Stimulated activated naive CD4-positive, alpha-beta T cell treated with Interleukin-2 at 50 U/mL for 16 hours (primary cell): ENCODE data around the gene SLC6A9.
A peak's percentile ranks its signal among the peaks of the same experiment; 100 is the strongest.

Source experiments
- DNase-seq: peaks from one replicate; lab custom pipeline; 2025; lab: John Stamatoyannopoulos, UW

Gene SLC6A9

DNA sequence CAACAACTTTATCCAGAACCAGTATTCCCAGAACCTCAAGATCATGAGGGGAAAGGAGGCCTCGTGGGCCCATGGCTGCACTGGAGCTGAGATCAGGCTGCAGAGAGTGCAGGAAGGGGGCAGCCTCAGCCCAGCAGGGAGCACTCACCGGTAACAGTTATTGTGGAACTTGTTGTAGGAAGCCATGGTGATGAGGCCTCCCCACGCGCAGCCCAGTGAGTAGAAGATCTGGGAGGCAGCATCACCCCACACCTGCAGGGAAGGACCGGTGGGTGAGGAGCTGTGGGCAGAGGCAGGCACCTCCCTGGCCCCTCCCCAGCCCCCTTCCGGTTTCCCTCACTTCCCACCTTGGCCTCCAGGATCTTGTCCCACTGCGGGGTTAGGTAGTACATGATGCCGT, 29.1 kb downstream of the SLC6A9 start:
- no peak for DNase-seq

DNA sequence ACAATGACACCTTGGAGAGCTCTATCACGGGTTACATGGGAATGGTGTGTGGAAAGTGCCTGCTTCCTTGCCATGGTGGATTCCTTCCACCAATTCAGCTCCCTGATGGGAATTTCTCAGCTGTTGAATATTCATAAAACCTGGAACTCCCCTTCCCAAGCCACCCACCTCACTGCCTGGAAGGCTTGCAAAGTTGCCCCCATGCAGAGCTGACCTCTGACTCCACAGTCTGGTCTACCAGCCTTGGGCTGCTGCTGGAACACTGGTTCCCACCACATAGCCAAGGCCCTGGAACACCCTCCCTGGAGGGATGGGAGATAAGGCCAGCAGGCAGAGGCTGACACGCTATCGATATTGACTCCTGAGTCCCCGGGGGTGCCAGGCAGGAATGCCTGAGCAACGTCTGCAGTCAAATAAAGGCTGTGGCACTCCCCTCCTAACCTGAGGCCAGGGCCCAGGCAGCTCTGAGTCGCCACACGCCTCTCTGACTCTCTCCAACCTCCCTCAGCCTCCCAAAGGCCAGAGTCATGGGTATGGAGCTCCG, 31.1 kb downstream of the SLC6A9 start:
- no peak for DNase-seq

DNA sequence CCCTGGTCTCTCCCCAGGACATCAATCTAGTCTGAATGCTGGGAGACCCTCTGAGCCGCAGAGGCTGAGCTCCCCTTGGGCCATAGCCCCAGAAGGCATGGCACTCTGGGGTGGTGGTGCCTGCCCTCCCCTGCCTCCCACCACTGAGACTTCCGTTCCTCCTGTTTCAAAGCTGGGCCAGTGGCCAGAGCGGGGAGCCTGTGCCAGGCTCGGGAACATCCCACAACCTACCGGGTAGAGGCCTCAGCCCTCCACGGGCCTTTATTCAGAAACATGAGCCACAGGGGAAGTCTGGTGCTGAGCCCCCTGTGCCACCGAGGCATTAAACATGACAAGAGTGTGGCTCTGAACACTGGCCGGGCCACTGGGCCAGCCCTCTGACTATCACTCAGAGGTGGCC, 31.8 kb downstream of the SLC6A9 start:
- no peak for DNase-seq

DNA sequence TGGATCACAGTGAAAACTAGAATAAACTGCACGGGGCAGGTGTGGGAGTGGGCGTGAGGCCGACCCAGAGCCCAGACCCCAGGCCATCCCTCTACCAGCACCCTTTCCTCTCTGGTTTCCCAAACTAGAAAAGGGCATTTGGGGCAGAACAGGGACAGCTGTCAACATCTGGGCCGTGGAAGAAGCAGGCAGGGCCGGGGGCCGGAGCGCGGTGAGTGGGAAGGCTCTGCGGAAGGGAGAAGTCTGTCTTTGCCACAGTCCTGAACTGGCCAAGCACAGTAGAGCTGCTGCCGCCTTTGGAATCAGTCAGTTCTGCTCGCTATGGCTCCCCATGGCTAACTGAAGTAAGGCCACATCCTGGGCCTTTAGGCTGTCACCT, 33.3 kb downstream of the SLC6A9 start:
- no peak for DNase-seq

DNA sequence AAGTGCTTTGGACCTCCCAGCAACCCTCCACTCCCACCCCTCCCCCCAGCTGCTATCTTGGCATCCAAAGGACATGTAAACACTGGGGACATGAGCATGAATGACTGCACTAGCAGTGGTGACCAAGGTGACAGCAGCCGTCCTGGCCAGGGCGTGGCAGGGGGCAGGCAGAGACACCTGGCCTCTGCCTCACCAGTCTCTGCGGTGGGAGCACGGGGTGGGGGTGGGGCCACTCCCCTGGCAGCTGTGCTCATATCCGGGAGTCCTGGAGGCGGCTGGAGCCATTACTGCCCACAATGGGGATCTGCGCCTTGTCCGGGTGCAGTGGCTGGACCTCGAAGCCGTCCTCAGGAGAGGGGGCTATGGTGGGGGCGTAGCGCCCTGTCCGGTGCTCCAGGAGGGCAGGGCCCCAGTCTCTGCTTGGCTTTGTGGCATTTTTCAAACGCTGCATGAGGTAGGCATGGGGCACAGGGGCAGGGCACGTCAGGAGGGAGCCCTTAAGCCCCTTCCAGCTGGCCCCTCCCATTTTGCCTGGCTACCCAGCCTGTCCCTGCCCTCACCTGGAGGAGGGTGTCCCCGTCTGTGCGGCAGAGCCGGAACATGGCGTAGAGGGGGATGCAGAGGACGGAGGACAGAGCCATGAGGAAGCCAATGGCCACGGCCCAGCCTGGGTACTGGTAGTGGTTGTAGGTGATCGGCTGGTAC, 33.8 kb downstream of the SLC6A9 start:
- DNase-seq, result no peak

DNA sequence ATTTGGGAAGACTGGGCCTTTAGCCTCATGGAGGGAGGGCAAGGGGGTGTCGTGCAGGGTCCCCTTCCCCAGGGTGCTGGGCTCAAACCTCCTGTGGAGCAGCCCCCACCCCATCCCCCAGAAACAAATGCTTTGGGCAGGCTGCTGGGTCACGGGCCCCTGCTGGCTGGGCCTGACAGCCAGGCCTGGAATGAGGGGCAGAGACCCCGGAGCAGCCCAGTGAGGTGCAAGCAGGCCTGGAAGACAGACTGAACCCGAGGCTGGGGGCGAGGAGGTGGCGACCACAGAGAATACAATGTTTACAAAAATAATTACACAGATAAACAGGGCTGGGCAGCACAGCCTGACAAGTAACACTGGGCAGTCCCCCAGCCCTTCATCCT, 34.5 kb downstream of the SLC6A9 start:
- DNase-seq, result no peak

DNA sequence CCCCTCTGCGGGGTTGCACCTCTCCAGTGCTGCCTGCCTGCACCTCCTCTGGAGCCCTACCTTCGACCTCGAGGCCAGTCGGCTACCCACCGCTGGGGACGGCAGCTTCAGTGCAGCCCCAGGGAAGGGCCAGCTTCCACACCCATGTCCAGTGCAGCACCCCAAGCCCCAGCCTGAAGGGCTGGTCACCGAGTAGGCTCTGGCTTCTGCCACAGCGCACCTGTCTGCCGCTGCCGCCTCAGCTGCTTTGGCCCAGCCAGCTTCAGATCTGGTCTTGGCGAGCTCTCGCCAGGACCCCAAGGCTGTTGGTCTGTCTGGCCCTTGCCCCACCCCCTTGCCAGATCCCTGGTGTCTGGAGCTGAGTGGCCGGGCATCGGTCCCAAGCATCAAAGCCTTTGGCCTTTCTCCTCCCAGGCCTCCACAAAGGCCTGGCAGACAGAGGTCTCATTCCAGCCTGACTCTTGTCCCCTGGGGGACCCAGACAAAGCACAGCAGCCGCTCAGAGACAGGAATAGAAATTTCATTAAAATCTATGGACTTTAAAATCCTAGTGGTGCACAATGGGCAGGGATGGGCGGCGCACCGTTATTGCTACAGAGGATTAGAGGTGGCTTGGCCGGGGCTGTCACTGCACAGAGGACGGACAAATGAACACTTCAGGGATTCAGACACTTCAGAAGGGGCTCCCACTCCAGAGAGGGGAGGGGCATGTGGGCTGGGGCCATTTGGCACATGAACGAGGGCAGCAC, 35.1 kb downstream of the SLC6A9 start:
- no peak for DNase-seq

DNA sequence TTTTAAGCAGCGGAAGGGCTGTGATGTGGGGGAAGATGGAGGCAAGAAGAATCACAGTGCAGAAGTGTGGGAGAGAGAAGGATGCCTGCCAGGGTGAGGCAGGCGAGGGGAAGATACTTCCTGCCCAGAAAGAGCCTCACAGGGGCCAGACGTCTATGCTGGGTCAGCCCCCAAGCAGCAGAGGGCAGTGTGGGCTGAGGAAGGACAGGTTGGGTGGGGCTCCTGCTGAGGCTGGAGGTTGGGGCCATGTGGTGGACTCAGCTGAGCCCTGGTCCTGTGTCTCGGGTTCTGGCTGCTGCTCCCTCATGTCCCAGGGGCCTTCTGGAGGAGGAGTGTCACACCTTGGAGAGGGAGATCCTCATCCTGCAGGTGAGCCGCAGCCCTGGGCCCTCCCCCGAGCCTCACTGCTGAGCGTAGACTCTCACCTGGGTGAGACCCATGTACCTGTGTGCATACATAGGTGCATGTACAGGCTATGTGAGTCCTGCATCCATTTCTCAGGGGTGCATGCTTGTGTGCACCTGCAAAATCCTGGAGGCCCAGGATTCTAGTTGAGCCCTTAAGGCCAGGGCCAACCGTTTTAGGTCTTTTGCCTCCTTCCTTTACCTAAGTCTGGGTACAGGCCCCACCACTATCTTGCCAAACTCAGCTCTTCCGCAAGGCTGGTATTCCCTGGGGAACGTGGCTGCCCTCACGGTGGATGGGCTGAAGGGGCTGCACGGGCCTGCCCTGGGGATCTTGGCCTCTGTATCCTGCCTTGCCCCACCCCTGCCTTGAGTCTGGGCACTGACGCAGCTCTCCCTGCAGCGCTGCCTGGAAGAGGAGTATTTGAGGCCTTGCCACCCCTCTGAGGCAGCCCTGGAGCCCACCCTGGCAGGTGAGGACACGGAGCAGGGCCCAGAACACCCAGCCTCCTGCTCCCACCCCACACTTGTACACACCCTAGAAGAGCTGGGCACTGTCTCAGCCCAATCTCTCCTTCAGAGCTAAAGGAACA, 36.2 kb downstream of the SLC6A9 start:
- DNase-seq, result no peak

DNA sequence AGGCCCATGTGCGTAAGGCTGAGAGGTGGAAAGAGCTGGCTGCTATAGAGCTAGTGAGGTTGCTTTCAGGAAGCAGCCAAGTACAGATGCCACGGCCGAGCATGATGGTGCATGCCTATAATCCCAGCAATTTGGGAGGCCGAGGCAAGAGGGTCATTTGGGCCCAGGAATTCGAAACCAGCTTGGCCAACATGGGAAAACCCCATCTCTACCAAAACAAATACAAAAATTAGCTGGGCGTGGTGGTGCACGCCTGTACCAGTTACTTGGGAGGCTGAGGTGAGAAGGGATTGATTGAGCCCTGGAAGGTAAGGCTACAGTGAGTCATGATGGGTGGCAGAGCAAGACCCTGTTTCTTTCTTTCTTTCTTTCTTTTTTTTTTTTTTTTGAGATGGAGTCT, 37.2 kb downstream of the SLC6A9 start:
- no peak for DNase-seq

DNA sequence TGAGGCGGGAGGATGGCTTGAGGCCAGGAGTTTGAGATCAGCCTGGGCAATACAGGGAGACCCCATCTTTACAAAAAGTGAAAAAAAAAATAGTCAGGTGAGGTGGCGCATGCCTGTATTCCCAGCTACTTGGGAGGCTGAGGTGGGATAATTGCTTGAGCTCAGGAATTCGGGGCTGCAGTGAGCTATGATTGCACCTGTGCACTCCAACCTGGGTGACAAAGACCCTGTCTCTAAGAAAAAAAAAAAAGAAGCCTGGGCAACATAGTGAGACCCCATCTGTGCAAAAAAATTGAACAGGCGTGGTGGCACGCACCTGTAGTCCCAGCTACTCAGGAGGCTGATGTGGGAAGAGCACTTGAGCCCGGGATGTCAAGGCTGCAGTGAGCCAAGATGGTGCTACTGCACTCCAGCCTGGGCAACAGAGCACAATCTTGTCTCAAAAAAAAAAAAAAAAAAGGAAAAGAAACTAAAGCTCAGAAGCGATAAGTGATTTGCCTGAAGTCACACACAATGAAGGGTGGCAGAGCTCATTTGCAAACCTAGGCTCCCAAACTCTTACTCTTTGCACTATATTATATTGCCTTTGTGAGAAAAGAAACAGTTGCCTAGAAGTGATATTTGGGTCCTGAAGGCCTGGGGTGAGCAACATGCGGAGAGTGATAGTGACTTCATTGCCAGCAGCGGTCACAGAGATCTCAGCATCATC, 37.9 kb downstream of the SLC6A9 start:
- DNase-seq, result no peak

DNA sequence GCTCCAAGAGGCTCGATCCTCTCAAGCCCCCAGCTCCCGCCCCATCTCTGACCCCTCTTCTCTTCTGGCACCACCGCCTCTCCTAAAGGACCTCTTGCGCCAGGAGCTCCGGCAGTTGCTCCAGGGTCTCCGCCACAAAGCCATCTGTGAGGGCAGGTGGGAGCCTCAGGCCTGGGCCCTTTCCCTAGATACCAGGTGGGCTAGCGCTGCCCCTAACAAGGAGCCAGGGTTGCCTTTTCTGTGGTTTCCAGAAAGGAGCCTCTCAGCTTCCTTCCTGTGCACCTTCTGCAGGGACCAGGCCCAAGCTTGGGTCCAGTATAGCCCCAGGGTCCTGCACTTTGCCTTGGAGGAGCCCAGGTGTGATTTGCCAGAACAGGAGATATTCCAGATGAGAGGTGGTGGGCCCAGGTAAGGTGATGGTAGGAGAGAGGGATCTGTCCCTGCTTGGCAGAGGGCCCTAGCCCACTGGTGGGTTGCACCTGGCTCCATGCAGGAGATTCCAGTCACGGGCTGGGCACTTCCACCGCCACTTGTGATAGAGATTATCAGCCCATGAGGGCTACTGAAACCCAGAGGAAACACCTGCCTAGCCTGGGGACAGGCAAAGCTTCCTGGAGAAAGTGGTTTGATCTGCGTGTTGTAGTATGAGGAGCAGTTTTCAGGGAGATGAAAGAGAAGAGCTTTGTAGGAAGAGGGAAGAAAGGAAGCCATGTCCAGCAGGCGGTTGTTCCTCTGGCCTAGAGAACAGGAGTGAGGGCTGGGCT, 38.8 kb downstream of the SLC6A9 start:
- no peak for DNase-seq

DNA sequence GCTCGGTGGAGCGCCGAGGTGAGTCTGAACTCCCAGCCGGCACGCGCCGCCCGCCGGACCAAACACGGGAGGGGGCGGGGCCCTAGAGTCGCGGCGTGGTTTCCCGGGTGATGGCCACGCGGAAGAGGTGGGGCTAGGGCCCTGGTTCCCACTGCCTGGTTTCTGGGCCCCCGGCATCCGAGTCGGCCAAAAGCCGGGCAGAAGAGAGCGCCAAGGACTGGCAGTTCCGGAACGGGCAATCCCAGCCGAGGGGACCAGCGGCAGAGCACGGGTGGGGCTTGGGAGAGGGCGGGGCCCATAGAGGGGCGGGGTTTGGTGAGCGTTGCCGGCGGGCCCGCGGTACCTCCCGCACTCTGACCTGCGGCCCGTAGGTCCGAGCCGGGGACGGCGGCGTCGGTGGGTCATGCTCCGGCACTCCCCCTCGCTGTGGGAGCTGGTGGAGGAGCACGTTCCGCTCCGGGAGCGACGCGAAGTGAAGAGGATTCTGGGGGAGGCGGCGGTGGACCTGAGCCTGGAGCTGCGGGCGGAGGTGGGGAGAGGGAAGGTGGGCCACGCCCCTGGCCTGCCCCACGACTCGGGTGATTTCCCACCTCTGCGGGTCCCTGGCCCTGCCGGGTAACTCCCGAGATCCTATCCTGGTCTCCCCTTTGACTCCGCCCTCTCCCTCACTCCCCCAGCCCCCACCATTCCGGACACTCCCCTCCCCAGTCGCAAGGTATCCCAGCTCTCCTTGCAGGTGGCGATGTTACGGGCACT, 39.6 kb downstream of the SLC6A9 start, which contains the start of gene CCDC24:
Gene CCDC24, plus strand, starts transcription at position 124 of the 756 bp plus-strand sequence. Its CDS starts 280 bp downstream, at position 404.
- DNase-seq, result peak; percentile 73

DNA sequence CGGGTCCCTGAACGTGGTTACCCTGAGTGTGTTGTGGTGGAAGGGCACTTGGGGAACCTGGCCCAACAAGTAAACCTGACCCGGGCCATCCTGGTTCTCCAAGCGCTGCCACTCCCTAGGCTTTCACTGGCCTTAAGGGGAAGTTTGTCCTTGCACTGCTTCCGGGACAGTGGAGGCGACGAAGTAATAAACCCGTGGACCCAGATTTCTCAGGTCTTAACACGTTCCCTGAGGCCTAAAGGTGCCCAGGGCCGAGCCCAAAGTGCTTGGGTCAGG, 40.1 kb downstream of the SLC6A9 start:
- DNase-seq, result no peak

DNA sequence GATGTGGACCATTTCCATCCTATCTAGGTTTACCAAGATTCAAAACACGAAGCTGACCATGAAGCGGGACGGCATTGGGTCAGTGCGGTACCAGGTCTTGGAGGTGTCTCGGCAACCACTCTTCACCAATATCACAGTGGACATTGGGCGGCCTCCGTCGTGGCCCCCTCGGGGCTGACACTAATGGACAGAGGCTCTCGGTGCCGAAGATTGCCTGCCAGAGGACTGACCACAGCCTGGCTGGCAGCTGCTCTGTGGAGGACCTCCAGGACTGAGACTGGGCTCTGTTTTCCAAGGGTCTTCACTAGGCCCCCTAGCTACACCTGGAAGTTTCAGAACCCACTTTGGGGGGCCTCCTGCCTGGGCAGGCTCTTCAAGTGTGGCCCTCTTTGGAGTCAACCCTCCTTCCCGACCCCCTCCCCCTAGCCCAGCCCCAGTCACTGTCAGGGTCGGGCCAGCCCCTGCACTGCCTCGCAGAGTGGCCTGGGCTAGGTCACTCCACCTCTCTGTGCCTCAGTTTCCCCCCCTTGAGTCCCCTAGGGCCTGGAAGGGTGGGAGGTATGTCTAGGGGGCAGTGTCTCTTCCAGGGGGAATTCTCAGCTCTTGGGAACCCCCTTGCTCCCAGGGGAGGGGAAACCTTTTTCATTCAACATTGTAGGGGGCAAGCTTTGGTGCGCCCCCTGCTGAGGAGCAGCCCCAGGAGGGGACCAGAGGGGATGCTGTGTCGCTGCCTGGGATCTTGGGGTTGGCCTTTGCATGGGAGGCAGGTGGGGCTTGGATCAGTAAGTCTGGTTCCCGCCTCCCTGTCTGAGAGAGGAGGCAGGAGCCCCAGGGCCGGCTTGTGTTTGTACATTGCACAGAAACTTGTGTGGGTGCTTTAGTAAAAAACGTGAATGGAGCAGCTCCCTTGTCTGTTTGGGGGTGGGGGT, 40.7 kb downstream of the SLC6A9 start:
- DNase-seq, result no peak

DNA sequence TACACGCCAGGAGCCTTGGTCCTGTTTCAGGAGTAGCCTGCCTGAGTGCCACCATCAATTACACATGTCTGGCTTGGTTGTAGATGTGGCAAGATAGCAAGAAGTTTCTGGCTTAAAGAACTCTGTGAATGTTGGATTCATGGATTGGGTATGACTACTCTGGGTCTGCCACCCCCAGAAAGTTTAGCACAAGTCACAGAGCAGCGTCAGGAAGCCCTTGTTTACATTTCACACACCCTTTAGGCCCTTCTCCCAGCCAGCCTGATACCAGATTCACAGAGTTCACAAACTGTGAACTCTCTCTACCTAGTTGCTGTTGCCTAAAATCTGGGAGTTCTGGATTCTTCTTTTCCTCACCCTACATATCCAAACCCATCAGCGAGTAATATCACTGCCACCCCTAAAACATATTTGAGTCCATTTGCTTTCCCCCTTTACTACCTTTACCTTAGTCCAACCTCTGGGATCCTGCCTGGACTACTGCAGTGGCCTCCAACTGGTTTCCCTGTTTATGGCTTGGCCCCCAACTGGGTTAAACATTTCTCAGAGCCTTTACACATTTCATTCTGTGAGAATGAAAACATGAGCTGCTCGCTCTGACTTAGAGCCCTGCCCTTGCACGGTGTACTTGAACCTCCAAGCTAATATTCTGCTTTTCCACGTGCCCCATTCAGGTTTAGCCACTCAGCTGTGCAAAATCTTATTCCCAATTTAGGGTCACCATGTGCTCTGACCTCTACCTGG, 43.9 kb downstream of the SLC6A9 start:
- DNase-seq, result no peak

DNA sequence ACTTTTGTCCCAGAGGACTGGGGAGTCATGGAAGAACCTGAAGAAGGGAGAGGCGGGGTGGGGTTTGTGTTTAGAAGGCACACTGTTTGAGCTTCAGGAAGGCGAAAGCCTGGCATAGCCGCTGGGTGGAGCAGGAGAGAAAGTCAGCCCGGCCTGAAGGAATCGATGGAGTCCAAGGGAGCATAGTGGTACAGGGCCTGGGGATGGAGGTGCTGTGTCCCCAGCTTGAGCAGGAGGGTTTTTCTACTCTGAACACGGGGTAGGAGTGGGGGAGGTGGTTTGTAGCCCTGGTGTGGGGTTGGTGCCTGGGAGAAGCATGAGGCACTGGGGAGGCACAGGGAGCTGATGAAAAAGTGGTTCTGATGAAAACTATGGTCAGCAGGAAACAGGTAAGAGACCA, 44.5 kb downstream of the SLC6A9 start:
- no peak for DNase-seq

DNA sequence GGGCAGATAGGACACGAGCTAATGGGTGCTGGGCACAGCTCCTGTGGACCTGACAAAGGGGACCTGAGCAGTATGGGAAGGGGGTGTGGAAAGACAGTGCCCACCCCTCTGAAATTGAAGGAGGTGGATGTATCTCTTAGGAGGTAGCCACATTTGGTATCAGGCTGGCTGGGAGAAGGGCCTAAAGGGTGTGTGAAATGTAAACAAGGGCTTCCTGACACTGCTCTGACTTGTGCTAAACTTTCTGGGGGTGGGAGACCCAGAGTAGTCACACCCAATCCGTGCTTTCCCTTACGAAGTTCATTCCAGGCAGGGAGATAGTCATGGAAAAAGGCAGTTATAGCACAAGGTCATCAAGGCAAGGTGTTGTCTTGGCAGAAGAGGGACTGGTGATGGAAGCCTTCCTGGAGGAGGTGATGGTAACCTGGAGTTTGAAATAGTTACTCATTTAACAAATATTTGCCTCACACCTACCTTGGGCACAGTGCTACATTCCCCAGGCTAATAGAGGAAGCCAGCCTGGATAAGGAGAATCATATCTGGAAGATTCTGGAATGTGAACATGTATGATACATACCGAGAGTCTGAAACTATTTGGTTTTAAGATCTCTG, 45.2 kb downstream of the SLC6A9 start:
- DNase-seq, result no peak

DNA sequence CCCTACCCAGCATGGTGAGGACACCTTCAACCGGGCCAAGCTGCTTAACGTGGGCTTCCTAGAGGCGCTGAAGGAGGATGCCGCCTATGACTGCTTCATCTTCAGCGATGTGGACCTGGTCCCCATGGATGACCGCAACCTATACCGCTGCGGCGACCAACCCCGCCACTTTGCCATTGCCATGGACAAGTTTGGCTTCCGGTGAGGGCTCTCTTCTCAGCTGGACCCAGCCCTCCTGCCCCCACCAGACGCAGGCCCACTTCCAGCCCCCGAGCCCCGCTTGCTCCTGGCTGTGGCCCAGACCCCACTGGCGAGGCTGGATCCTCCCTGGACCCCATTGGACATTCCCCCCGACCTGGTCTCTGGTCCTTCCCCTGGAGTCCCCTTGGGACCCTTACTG, 46.4 kb downstream of the SLC6A9 start:
- DNase-seq, result no peak
